COLO668 (cell line): ENCODE measurements around the gene PKP4.

Experiments
- DNase-seq: peaks from one replicate; lab custom pipeline; 2025; ENCODE audit not compliant: unreplicated experiment; lab: John Stamatoyannopoulos, UW

Gene PKP4

GRCh38 chr2:158713523-158714138 lies 256.9 kb downstream of the PKP4 start:
- no peak for DNase-seq

GRCh38 chr2:158714420-158714819 lies 257.7 kb downstream of the PKP4 start:
- DNase-seq = no peak

- DNase-seq = no peak
These were observed 258.6 kb downstream of the PKP4 start for GRCh38 chr2:158715357-158715756.

GRCh38 chr2:158716121-158716791 lies 259.5 kb downstream of the PKP4 start:
- DNase-seq = no peak

GRCh38 chr2:158716921-158717320 lies 260.2 kb downstream of the PKP4 start:
- DNase-seq = no peak

GRCh38 chr2:158717366-158718195 lies 260.8 kb downstream of the PKP4 start:
- no peak for DNase-seq

- DNase-seq = no peak
These were observed 261.4 kb downstream of the PKP4 start for GRCh38 chr2:158718196-158718585.

- DNase-seq = no peak
These were observed 262.1 kb downstream of the PKP4 start for GRCh38 chr2:158718851-158719250.

- DNase-seq = no peak
These were observed 262.7 kb downstream of the PKP4 start for GRCh38 chr2:158719403-158719802.

- no peak for DNase-seq
These were observed 265.7 kb downstream of the PKP4 start for GRCh38 chr2:158722266-158723105.

GRCh38 chr2:158723181-158723838 lies 266.6 kb downstream of the PKP4 start:
- no peak for DNase-seq

GRCh38 chr2:158723921-158724802 lies 267.4 kb downstream of the PKP4 start:
- DNase-seq = peak; percentile 77

- peak; percentile 53 for DNase-seq
These were observed 268.1 kb downstream of the PKP4 start for GRCh38 chr2:158724803-158725381.

- peak; percentile 82 for DNase-seq
These were observed 268.7 kb downstream of the PKP4 start for GRCh38 chr2:158725441-158725891.

- DNase-seq = peak; percentile 55
These were observed 270.3 kb downstream of the PKP4 start for GRCh38 chr2:158726911-158727592.

GRCh38 chr2:158728422-158728821 lies 271.7 kb downstream of the PKP4 start:
- no peak for DNase-seq

- no peak for DNase-seq
These were observed 272.7 kb downstream of the PKP4 start for GRCh38 chr2:158729451-158729850.

- DNase-seq = peak; percentile 78
These were observed 273.3 kb downstream of the PKP4 start for GRCh38 chr2:158729873-158730620.
